ENCODE data around the gene FRAS1.
A peak's percentile ranks its signal among the peaks of the same experiment; 100 is the strongest.

The FRAS1 gene

DNA sequence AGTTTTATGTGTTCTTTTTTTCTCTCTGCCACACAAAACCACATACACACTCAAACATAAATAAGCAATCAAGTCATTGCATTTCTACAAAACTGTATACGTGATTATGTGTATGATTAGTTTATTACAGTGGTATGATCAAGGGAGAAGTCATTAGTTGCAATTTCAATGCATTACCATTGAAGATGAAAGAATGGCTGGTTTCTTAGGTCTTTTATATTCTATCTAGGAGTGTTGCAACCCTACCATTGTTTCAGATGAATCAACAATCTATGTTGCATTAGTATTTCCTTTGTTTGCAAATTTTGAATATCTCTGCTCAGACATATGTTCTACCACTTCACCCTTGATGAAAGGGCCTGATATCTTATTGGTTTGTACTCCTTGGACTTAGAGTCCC, 501.3 kb downstream of the FRAS1 start:
- no peak for DNase-seq

DNA sequence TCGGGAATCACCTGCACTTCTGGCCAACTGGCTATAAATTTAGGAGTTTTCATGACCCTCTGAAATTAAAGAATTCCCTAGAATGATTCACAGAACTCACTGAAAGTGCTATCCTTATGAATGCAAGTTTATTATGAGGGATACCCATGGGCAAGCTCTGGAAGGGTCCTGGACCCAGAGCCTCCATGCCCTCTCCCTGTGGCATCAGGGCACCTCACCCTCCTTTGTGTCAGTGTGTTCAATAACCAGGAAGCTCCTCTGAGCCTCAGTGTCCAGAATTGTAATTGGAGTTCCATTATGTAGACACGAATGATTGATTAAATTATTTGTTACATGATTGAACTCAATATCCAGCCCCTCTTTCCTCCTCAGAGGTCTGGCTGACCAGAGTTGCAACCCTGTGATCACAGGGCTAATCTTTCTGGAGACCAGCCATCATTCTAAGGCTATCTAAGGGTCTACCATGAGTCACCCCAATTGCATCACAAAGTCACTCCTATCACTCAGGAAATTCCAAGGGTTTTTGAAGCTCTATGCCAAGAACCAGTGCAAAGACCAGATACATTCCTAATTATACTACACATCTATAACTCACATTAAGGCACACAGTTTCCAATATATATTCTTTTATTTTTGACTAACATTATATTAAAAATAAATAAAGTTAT, 503.3 kb downstream of the FRAS1 start:
- peak; percentile 24 for DNase-seq

DNA sequence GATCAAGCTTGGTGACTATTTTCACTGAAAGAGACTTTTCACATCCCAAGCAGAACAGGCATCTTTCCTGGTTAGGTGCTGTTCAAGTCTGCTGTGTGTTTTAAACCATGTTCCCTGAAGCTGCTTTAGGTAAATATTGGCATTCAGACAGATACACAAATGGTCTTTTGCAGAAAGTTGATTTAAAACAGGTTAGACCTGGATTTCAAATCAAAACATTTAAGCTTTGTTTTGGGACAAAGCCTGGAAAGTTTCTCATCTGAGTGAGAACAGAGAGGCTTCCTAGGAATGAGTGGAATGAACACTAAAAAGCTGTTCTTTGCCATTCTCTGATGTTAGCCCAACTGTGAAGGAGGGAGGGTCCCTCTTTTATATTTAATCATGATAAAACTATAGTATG, 504.6 kb downstream of the FRAS1 start:
- no peak for DNase-seq

GRCh38 chr4:78562687-78563086, 505.6 kb downstream of the FRAS1 start:
- no peak for DNase-seq

DNA sequence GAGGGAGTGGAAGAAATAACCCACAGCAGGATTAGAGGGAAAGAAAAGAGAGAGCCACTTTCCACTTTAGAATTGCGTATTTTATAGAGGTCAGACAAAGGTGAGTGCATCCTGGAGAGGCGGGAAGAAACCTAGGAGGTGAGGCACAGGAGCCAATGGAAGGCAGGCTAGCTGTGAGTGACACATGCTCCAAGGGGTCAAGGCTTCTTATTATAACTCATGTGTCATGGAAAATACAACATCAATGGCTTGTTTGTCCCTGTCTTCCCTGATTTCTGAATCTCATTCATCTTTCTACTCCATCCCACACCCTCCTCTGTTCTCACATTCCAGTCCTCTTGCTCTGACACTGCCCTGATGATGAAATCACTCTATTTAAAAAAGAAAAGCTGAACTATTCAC, 508.8 kb downstream of the FRAS1 start:
- DNase-seq, result no peak

GRCh38 chr4:78566834-78567499, 509.8 kb downstream of the FRAS1 start:
- DNase-seq, result no peak

DNA sequence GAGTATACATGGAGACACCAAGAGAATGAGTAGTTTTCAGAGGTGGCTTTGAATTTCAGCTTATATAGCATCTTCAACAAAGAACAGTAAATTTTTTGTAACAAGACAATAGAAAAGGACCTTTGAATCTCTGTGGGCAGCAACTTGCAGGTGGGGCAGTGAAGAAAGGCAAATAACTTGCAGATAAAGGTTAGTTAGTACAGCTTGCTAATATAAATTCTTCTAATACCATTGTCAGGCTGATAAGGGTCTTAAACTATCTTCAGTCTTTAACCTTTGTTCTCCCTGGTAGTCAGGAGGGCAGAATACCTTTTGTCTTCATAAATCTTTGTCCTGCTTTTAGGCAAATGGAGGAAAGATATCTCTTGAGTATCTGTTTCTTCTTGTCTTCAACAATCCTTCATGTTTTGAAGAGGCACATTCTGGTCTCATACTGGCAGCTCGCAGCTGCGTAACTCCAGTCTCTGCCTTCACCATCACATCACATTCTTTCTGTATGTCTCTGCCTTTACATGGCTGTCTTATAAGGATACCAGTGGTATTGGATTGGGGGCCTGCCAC, 510.5 kb downstream of the FRAS1 start:
- DNase-seq, result no peak

DNA sequence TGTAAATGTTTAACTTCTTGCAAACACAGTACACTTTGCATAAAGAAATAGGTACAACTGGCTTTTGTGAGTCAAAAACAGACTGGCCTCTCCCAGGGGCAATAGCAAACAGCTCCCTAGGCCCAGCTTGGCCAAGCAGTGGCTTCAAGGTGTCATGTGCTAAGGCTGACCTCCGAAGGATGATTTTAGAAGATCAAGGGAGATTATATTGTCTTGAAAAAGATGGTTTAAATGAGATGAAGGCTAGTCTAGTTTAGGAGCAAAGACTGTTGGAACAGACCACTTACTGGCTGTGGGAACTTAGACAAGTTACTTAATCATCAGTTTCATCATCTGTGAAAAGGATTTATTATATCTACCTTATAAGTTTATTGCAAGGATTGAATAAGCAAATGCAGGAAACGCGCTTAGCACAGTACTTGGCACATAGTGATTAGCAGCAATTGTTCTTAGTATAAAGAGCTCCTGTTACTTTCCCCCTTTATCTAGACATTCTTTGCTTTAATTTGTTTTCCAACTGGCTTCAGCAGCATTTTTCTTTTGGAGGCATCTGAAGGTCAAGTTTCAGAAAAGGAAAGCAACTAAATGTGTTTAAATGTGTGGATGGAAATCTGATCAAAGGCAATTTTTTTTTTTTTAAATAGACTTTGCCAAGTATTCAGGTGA, 511.6 kb downstream of the FRAS1 start:
- no peak for DNase-seq

DNA sequence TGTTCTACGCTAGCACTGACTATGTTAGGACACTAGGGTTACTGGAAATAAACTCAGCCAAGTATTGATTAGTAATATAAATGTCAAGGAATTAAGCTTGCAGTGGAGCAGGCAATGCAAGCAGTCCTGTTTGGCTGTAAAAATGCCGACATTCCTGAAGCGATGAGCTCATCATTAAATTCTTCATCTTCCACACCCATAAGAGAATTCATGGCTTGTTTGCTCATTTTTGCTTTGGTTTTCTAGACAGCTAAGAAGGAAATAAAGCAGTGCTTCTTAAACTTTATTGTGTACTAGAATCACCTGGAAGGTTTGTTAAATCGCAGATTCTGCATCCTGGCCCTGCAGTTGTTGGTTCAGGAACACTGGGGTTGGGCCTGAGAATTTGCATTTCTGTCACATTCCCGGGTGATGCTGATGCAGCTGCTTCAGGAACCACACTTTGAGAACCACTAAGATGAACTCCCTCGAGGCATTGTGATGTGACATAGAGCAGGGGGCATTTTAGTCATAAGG, 512.2 kb downstream of the FRAS1 start:
- DNase-seq, result no peak

- DNase-seq, result no peak
Observed at GRCh38 chr4:78570117-78570516, 513.0 kb downstream of the FRAS1 start.

DNA sequence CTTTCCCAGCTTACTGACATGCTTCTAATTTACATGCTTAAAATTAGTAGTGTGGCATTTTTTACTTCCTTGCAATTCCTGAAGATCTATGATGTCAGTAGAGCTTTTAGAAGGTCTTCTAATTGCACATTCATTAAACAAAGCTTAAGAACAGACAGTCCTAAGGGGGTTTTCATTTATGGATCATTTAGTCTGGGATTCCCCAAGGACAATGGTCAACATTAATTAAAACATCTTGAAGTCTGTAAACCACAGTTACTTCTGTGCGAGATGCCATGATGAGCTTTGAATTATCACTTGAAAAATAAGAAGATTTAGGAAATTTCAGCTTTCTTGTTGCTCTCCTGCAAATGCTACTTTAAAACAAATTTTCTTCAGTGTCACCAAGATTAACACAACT, 514.7 kb downstream of the FRAS1 start:
- no peak for DNase-seq

GRCh38 chr4:78578674-78579425, 521.7 kb downstream of the FRAS1 start:
- no peak for DNase-seq

DNA sequence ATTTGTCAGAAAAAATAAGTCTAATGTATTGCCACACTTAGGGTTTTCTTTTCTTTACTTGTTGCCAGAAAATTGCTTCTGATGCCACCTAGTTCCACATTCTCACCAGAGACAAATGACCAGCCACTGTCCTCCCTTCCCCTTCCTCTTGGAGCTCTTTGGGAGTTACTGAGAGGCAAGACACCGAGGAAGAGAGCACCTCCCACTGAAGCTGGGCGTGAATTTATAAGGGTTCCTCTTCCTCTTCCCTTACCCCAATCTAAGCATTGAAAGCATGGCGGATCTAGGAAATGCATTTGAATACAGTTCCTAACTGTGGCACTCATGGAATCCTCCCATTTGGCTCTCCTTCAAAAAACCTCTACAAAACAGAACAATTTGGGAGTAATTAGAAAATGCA, 524.5 kb downstream of the FRAS1 start:
- DNase-seq, result peak; percentile 43

- DNase-seq, result peak; percentile 48
Observed at GRCh38 chr4:78584863-78585547, 527.9 kb downstream of the FRAS1 start.

DNA sequence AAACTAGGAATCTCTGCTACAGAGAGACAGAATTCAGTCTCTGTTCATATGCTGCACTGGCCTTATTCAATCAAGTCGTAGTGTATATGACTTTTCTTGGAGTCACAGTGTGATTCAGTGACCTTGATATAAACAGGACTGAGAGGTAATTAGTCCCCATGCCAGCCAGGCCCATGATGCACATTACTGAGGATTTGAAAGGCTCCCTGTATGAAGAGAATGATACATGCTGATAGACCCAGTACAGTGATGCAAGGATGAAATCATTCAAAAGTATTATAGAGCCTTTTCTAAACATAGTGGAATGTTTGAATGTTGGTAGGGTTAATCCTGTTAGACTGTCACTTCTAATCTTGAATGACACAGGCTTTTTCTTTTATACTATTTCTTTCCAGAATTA, 528.5 kb downstream of the FRAS1 start:
- no peak for DNase-seq

GRCh38 chr4:78588894-78589545, 531.9 kb downstream of the FRAS1 start:
- no peak for DNase-seq

- no peak for DNase-seq
Observed at GRCh38 chr4:78591404-78591803, 534.3 kb downstream of the FRAS1 start.

- DNase-seq, result peak; percentile 92
Observed at GRCh38 chr4:78592088-78592783, 535.1 kb downstream of the FRAS1 start.

Data from OCI-M1 (cell line).